GM18867 (cell line): ENCODE measurements around the gene RBM4.

Source experiments
- ATAC-seq: cut with Tn5 transposase; IDR thresholded peaks from one replicate; pipeline ENCODE4 v1.9.1; 2021; ENCODE audit warnings: mild to moderate bottlenecking, moderate library complexity; ENCODE audit not compliant: unreplicated experiment

RBM4 gene

DNA sequence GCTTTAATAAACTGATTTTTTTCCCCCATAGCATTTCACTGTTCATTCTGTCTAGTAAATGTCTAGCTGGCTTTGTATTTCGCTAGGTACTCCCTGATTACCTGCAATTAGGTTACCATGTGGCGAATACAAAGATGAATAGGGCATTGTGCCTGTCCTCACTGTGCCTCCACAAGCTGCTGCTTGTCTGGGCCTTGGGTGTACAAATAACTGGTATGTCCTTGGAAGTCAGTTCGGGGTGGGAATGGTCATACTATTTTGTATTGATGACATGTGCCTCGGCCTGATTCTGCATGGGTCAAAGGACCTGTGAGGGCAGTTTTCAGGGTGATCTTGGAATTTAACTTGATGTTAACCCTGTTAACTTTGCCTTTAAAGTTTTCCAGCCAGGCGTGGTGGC is 11.4 kb downstream of the RBM4 start:
- no peak for ATAC-seq

DNA sequence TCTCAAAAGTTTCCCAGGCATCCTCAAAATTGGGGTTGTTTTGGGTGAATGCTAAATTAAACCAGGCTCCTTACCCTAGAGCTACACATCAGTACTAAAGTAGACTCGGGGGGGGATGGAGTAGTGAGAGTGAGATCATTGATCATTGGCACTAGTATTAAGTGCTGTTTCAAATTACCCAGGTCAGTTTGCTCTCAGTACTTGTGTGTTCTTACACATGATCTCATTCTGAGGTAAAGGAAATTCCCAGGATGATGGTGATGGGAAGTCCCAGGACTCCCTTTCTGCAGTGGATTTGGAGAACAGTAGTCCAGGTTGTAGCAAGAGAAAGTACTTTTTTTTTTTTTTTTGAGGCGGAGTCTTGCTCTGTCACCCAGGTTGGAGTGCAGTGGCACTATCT is 12.5 kb downstream of the RBM4 start:
- ATAC-seq, result no peak

DNA sequence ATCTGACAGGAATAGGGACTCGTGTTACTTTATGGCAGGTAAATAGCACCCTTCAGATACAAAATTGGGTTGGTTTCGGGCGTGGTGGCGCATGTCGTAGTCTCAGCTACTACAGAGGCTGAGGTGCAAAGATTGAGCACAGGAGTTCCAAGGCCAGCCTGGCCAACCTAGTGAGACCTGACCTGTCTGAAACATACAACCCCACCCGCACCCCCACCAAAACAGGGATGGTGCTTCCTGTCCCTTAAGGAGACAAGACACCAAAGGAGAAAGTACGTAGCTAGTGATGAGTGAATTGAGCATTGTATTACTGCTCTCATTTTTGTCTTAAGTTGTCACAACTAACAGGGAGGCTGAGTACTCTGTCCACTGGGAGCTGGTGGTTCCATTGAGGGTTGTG is 14.1 kb downstream of the RBM4 start:
- no peak for ATAC-seq

DNA sequence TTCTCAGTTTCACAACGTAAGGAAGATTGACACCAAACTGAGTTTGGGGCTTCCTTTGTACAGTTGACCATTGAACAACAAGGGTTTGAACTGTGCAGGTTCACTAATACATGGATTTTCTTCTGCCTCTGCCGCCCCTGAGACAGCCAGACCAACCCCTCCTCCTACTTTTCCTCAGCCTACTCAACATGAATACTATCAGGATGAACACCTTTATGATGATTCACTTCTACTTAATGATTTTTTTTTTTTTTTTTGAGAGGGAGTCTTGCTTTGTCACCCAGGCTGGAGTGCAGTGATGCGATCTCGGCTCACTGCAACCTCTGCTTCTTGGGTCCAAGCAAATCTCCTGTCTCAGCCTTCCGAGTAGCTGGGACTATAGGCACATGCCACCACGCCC is 14.6 kb downstream of the RBM4 start:
- no peak for ATAC-seq

DNA sequence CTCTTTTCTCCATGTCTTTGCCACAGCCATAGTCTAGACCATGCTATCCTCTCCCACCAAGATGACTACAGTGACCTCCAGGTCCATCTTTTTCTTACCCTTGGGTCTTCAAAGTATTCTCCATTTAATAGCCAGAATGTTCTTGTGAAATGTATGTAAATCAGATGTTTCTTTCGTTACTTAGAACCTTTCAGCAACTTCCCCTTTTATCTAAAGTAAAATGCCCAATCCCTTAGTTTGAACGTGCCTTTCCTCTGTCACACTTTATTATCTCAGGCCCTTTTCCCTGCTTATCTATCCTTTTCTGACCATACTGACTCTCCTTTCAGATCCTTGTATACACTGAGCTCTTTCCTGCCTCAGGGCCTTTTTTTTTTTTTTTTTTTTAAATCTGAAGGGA is 21.3 kb downstream of the RBM4 start:
- ATAC-seq, result no peak

DNA sequence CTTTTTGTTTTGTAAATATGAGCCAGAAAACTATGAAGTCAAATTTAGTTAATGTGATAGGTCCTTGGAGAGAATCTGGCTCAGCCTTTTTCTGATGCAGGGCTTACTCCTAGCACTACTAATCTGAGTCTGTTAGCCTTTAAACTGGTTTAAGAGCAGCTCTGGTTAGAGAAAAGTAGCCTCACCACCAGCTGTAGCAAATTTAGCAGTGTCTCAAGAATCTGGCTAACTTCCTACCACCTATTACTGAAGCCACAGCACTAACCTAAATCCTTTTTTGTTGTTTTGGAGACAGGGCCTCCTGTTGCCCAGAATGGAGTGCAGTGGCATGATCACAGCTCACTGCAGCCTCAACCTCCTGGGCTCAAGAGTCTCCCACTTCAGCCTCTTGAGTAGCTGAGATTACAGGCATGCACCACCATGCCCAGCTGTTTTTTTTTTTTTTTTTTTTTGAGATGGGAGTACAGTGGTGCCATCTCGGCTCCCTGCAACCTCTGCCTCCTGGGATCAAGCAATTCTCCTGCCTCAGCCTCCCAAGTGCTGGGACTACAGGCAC is 25.3 kb downstream of the RBM4 start:
- no peak for ATAC-seq

DNA sequence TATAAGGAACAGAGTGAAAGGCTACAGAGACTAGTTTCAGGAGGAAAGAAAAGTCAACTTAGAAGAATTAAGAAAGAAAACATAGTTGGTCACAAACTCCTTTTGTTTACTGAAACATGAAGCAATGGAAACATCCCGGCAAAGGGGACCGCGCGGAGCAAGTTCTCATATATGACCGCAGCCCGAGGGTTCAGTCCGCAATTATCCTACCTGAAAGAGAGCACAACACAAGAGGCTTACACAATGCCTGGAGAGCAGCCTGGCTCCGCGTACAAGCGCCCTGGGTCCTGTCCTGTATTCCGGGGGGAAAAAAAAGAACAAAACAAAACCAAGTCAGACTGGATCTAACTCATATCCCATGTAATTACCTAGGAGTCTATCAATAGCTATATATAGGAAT is 26.9 kb downstream of the RBM4 start:
- ATAC-seq, result no peak

DNA sequence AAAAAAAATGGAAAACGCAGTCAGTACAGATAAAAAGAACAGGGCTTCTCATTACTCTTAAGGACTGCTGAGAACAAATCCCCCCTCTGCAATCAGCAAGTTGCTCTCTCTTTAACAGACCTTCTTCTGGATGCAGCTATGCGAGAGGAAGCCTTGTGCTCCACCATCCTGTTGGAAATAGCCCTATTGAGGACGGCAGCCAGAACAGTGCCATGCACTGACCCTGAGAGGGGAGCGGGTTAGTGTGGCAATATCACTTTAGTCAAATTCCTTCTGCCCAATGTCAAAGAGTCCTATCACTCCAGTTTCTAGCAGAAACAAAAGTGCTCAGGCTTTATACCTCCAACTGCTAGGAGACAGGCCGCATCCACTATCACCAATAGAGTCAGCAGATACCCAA is 32.3 kb downstream of the RBM4 start:
- ATAC-seq, result no peak

DNA sequence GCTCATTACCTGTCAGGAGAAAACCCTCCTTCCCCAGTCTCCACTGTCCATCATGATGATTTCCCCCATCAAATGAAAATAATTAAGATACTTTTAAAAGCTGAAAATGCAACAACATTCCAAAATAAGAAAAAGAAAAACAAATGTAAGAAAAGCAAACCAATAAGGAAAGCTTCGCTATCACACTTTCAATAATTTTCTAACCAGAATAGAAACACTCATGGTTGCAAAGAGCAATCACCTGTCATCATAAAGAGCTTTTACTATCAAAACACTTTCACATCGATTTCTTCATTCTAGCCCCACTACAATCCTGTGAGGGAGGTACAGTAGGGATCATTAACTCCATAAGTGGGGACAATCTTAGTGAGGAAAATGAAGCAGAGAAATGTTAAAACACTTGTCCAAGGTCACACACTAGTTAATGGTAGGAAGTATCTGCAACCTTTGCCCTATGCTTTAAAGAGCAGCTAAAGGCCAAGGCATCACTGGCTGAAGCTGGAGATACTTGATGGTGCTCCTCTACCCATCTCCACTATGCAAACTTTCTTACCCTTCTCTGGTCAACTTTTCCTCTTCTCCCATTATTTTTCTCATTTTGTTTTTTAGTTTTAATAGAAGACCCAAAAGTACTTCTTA is 36.6 kb downstream of the RBM4 start:
- no peak for ATAC-seq

DNA sequence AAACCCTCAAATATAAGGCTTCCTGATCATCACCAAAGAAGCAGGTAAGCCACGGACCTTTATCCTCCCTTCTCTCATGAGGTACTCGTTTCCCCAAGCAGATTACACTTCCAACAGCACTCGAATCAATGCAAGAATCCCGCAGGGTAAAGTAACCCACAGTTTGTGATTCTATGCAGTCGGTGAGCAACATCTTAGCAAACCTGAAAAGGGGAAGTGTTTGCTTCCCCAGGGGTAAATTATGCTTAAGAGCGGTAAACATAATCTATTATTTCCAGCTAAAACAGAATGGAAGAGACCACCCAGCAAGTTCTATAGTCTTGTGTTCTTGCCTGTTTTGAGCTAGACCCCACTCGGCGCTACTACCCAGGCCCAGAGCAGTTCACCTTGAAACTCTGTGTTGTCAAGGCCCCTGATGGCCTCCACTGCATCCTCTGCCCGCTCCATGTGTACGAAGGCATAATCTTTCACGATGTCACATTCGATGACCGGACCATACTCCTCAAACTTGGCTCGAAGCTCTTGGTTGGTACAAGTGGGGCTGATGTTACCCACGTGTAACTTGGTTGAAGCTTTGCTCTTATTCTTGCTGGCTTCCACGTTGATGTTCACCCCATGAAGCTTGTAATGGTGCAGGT is 37.9 kb downstream of the RBM4 start:
- no peak for ATAC-seq

DNA sequence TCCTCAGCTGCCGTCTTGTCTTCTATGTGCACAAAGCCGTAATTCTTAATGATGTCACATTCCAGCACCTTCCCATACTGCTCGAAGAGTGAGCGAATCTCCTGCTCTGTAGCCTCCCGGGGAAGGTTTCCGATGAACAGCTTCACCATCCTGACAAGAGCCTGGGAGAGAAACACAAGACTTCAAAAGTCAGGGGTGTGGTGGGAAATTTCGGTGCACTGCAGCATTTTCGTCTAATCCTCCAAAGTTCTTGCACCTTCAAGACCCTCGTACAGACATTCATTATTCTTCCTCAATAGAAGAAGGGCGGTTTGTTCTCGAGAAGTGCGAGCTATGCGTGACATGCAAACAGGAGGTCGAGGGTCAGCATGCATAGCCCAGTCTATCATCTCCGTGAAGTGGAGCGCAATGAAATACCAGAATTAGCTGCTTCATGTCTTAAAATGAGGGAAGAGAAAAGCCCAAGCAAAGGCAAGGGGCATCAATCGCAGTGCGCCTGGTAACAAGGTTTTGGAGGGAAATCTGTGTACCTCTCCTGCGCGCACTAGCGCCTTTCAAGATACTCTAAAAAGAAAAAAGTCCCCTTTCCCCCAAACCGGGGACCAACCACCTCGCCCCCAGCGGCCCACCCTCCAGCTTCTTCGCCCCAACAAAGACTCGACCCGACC is 38.6 kb downstream of the RBM4 start:
- ATAC-seq, result no peak

DNA sequence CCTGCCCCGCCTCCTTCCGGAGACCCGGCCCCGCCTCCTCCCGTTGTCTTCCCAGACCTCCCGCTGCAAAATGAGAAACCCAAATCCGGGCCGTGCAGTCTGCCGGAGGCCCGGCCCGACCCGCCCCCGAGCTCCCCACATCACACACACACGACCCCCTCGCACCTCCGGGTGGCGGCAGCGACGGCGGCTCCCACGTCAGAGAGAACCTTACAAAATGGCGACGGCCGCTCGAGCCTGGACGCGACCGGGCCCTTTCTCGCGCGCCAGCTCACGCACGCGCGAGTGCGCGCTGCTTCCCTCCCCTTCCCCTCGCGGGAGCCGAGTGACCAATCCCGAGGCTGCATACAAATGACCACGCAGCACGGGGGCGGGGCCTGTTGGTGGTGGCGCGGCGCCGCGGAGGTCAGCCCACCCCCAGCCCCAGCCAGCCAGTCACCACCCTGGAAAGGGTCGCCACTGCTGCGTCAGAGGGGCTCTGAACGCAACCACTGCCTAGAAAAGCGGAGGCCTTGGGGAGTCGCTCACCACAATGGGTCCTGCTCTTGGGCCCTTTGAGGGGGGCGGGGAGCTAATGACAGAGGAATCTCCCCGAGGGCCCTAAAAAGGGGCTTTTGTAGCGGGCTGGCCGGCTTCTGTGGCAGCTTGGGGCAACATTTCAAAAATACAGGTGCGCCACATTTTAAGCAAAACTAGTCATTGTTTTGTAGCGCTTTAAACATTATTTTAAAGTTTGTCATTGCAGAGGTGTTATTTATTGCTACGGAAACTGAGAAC is 39.3 kb downstream of the RBM4 start, which contains the start of gene RBM4B:
RBM4B (minus strand) TSS at position 289 of the 777 bp plus-strand sequence. CDS start 808 bp downstream, outside the sequence.
- peak; percentile 90 for ATAC-seq

DNA sequence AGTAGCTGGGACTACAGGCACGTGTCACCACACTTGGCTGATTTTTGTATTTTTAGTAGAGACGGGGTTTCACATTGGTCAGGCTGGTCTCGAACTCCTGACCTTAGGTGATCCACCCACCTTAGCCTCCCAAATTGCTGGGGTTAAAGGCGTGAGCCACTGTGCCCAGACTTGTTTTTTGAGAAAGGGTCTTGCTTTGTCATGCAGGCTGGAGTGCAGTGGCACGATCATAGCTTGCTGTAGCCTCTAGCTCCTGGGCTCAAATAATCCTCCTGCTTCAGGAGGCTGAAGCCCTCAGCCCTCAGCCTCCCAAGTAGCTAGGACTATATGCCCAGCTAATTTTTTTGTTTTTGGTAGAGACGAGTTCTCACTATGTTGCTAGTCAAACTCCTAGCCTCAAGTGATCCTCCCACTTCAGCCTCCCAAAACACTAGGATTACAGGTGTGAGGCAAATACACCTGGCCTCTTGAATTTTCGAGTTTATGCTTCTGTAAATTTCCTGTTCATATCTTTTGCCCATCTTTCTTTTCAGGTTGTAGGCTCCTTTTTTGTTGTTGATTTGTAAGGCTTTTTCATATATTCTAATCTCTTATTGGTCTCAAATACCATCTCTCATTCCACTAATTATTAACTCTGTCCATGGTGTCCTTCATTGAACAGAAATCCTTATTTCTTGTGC is 42.6 kb downstream of the RBM4 start:
- ATAC-seq, result no peak

DNA sequence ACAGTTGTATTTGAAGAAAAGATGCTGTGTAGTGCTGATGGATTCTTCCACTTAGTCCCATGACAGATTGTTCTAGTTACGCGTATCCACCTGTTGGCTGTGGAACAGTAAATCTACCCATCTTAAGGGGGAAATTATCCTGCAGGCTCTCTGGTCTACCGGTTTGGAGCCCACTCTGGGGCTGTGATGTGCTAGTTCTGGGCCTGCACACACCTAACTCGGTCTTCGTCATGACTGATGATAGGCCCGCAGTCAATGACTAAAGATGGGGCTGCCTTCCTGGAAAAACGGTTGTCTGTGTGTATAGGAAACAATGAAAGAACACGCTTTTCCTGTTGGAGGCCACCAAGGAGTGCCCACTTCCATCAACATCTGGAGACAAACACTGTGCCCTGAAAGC is 45.4 kb downstream of the RBM4 start:
- ATAC-seq, result no peak

DNA sequence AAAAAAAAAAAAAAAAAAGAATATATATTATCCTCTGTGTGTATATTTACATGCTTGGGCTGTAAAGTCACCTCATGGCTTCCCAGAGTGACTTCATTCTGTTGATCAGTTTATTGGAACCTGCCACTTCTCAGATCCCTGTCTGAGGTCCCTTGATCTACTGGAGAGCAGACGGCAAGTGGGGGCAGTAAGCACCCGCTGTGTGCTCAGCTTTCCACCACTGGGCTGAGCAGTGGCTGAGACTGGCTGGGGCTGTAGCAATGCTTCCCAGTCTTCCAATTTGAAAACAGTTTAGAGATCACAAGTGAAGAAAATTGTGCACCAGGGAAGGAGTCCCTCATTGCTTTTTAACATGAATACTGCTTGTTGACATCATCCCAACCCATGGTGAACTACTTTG is 46.1 kb downstream of the RBM4 start:
- no peak for ATAC-seq

DNA sequence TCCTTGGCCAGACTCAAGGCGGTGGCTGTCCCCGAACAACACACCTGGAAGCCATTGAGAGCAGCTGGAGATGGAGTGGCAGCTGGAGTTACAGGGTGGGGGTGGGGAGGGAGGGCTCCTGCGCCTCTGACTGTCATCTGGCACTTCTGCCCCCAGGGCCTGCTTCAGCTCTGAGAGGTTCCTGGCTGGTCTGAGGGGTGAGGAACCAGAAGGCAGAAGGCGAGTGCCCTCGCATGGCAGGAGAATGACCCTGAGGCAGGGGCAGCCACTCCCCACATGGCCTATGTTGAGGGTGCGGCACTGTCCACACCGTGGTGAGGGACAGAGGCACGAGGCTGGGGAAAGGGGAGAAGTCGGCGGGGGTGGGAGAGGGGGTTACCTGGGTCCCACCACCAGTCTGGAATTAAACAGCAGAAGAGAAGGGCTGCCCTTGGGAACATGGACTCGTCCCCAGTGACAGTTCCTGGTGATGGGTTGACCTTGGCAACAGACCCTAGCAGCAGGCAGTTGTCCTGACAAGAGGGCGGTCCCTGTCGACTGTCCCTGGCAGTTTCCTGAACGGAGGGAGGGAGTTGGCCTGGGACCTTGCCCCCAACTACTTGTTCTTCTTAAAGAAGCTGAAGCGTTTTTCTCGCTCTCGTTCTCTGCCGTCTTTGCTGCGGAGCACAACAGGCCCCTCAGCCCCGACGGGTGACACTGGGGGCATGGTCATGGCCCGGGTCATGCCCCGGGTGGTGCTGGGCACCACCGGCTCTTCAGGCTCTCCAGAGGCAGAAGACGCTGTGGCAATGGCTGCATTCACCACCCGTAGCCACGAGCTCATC is 47.0 kb downstream of the RBM4 start:
- no peak for ATAC-seq

DNA sequence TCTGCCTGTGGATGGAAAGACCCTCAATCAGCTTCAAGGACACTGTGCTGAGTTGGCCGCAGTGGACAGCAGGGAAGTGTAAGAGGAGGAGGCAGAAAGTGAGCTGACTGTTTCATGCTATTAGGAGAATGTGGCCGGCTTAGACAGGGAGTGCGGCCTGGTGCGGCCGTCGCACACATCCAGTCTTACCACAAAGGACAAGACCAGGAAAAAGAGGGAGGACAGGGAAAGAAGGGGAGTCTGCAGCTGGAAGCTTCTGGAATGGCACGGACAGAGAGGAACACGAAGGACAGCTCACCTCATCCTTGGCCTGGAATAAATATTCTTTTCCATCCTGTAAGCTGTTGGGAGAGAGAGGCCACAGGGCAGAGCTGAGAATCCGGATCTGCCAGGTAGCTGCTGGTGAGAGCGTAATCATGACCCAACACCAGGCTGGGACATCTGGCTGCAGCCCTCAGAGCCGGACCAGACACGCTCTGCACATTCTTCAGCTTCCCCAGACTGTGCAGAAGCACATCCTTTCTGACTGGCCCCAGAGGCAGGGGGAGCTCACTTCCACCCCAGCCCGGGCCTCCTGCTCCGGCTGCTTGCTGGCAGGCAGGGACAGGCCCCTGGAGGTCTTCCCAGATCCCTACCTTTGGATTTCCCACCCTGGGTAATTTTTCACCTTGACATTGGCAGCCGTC is 47.7 kb downstream of the RBM4 start:
- no peak for ATAC-seq

DNA sequence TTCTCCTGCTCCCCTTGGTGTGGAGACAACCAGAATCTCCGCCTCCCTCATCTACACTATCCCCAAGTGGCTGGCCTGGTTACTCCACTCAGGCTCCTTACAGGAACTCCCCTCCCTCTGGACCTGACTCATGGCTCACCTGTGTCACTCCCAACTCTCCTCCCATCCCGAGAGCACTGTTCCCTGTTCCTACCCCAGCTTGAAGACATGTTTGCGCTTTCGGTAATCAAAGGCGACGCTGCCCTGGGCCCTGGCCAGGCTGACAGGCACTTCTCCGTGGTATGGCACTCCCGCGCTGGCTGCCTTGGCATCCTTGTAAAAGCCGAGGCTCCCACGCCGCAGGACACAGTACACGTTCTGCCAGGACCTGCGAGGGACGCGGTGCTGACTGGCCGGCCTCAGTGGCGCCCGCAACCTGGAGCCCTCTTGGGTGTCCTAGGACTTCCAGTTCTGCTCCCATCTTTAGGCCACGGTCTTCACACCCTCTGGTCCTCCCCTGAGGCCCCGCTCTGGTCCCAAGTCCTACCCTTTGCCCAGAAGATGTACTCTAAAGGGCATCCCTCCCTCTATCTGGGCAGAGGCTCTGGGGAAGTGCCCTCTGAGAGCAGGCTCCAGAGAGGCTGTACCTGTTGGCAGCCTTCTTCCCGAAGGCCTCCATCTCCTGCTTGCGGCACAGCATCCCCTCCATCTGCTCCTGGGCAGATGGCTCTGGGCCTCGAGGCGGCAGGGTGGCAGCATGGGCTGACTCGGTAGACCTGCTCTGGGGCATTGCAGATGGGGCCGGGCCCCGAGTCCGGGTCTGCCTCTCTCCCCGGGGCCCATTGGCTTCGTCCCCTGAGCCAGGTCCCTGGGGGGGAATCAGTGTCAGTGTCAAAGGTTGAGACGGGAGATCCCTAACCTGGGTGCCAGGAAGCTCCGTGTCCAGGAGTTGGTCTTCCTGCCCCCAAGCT is 48.6 kb downstream of the RBM4 start:
- ATAC-seq, result no peak
